CD8-positive, alpha-beta memory T cell (primary cell): ENCODE results near the gene PRMT7. TPM values are rescaled to one million over a fixed set of nuclear protein-coding genes. Genes with fewer than 3 reads are reported as not detected.

ENCODE experiments used
- CTCF ChIA-PET: fragments of 350-600 bp; sonication (Branson Sonifier 250); formaldehyde crosslinking; loops from one replicate; lab custom pipeline; 2021; ENCODE audit warnings: antibody characterized with exemption; lab: Charles Lee
- POLR2A ChIA-PET: fragments of 350-600 bp; sonication (Branson Sonifier 250); formaldehyde crosslinking; loops from one replicate; lab custom pipeline; 2021; ENCODE audit warnings: antibody characterized with exemption; lab: Charles Lee
- DNase-seq, 5 donors: peaks; one replicate each; pipeline versions ENCODE4 v3.0.0 to v3.0.0-alpha.2; 2020 to 2022; ENCODE audit warnings: mixed read lengths in 1 of 5
- H3K27ac ChIP-seq: one replicate; pipeline ENCODE4 v1.7.0; 2013; ENCODE audit warnings: low read depth, mild to moderate bottlenecking, low read length, moderate library complexity
- H3K27me3 ChIP-seq: 2 replicates; pipeline ENCODE4 v1.7.0; 2013; ENCODE audit warnings: low read length, mild to moderate bottlenecking; ENCODE audit not compliant: insufficient read depth, poor library complexity, severe bottlenecking
- H3K36me3 ChIP-seq: 2 replicates; pipeline ENCODE4 v1.7.0; 2013; ENCODE audit warnings: mild to moderate bottlenecking, low read length, moderate library complexity; ENCODE audit not compliant: insufficient read depth
- H3K4me1 ChIP-seq: 2 replicates; pipeline ENCODE4 v1.7.0; 2013; ENCODE audit warnings: mild to moderate bottlenecking, low read length, moderate library complexity; ENCODE audit not compliant: insufficient read depth
- H3K4me3 ChIP-seq: 2 replicates; pipeline ENCODE4 v1.7.0; 2013; ENCODE audit warnings: mild to moderate bottlenecking, low read length
- H3K9me3 ChIP-seq: 2 replicates; pipeline ENCODE4 v1.7.0; 2013; ENCODE audit warnings: mild to moderate bottlenecking, low read length
- H3K27ac Mint-ChIP-seq, 8 donors: one replicate each; pipeline ENCODE4 v1.8.0; 2020 to 2021; ENCODE audit warnings: mixed read lengths in 8 of 8, mild to moderate bottlenecking in 6 of 8, inconsistent platforms in 3 of 8, moderate library complexity in 3 of 8
- H3K27me3 Mint-ChIP-seq, 2 donors: one replicate each; pipeline ENCODE4 v1.8.0; 2020 to 2021; ENCODE audit warnings: mixed read lengths in 2 of 2, mild to moderate bottlenecking in 1 of 2, moderate library complexity in 1 of 2
- H3K36me3 Mint-ChIP-seq, 3 donors: one replicate each; pipeline ENCODE4 v1.8.0; 2020 to 2021; ENCODE audit warnings: mixed read lengths in 3 of 3, inconsistent platforms in 1 of 3, mild to moderate bottlenecking in 1 of 3
- H3K4me1 Mint-ChIP-seq, 3 donors: one replicate each; pipeline ENCODE4 v1.8.0; 2020 to 2021; ENCODE audit warnings: mixed read lengths in 3 of 3, inconsistent platforms in 1 of 3, mild to moderate bottlenecking in 1 of 3
- H3K4me3 Mint-ChIP-seq, 7 donors: one replicate each; pipeline ENCODE4 v1.8.0; 2020 to 2021; ENCODE audit warnings: mixed read lengths in 7 of 7, mild to moderate bottlenecking in 6 of 7, moderate library complexity in 4 of 7, inconsistent platforms in 2 of 7
- H3K9me3 Mint-ChIP-seq, 5 donors: one replicate each; pipeline ENCODE4 v1.8.0; 2020 to 2022; ENCODE audit warnings: mixed read lengths in 5 of 5, mild to moderate bottlenecking in 3 of 5, moderate library complexity in 2 of 5, inconsistent platforms in 1 of 5
- polyA plus RNA-seq: library from polyadenylated mRNA; unstranded; fragments of 300-500 nt; fragmentation: Illumina TruSeq; gene quantifications from one replicate; pipeline ENCODE4 v1.2.3, GENCODE V29; 2021
- total RNA-seq, 2 experiments: library from RNA; stranded (reverse); gene quantifications; one replicate each; pipeline ENCODE4 v1.2.3, GENCODE V29; 2021

The PRMT7 gene
- total and polyA plus RNA-seq, 3 experiments from 2014 or later: 41.8 to 67.5 (median 61.1) TPM

DNA sequence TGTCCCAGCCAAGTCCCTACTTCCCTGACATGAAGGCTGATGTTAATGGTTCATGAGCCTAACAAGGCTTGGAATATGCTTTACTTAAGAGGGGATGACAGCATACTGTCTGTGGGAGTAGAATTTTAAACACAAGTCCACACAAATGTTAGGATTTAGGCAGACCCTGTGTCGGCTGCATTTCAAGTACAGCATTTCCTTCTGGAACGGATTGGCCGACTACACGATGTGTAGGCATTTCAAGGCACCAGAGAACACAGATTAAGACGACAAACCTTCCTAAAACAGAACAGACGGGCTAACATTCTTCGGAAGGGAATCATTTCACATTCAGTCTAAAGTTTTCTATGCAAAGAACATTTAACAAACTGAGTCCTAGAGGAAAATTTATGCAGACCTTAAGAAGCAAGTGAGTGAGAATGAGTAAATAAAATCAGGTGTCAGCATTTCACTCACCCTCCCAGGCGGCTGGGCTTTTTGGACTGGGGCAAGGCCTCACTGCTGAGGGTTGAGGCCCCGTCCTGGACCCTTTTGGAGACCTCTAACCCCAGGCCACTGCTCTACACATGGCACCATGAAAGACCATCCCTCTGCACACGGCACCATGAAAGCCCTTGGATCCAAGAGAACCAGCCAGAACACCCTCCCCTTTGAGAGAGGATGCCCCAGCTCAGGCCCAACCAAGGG lies 70.0 kb downstream of the PRMT7 start:
- Histone ChIP-seq H3K36me3 (no peaks in the 10 kb centered on the region), H3K9me3 (no peaks in the 10 kb centered on the region), H3K27ac (no peak overlapping the region), H3K27me3 (no peaks in the 10 kb centered on the region), H3K4me3 (no peak overlapping the region), H3K4me1 (peaks cover 21% of the 10 kb centered on the region)
- no peaks in the 10 kb centered on the region for H3K27me3 Mint-ChIP-seq
- no peaks in the 10 kb centered on the region for H3K9me3 Mint-ChIP-seq
- no peak overlapping the region for H3K4me3 Mint-ChIP-seq
- DNase-seq: peak in 1 of 5 donors; percentile 6
- ChIA-PET CTCF (interaction anchor here (1.4 kb wide), 1 partner anchor 25 kb away, joined by 3 read pairs; no protein-coding TSS in a partner anchor), POLR2A (no interaction called here)
- H3K27ac Mint-ChIP-seq: peak overlapping the region in 1 of 8 donors; percentile 88
- no peaks in the 10 kb centered on the region for H3K36me3 Mint-ChIP-seq
- peaks cover 5 to 16% (median 13%) of the 10 kb centered on the region in 3 donors for H3K4me1 Mint-ChIP-seq

DNA sequence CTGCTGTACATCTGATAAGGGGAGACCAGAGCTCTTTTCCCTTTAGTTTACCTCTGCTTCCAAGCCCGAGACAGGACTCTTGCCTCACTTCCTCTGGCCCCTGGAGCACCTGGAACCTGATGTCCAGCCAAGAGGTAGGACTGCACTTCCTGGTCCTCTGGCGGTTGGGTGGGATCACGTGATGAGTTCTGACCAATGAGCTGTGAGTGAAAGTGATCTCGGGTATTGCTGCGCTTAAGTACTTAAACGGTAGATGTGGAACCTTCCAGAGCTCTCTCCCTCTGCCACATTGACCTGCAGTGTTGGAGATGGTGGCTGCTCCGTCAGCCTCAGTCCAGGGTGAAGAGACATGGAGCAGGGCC lies 70.5 kb downstream of the PRMT7 start:
- no peaks in the 10 kb centered on the region for H3K27me3 Mint-ChIP-seq
- CTCF ChIA-PET: interaction anchor here (1.4 kb wide), 1 partner anchor 25 kb away, joined by 3 read pairs; no protein-coding TSS in a partner anchor

DNA sequence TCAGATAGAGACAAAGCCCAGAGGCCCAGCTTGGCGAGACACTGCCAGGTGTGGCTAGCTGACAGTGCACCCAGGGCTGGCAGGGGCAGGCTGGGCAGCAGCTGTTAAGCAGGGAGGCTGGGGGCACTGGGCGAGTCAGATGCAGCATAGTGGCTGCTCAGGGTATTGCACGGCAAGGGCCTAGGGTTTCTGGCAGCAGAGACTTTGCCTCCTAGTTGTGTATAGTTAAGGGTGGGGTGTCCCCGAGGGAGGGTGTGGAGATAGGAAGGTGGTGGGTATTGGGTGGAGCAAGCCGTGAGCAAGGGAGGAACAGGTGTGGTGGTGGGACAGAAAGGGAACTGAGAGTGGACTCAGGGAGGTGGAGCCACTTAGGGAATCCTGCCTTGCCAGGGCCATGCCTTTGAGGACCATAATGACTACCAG lies 71.5 kb downstream of the PRMT7 start:
- CTCF ChIA-PET: interaction anchor here (1.4 kb wide), 1 partner anchor 26 kb away, joined by 3 read pairs; no protein-coding TSS in a partner anchor
- Mint-ChIP-seq H3K27ac (peak overlapping the region in 1 of 8 donors; percentile 40), H3K9me3 (no peaks in the 10 kb centered on the region), H3K36me3 (no peaks in the 10 kb centered on the region), H3K4me3 (no peak overlapping the region), H3K4me1 (peaks cover 5 to 16% (median 13%) of the 10 kb centered on the region in 3 donors), H3K27me3 (no peaks in the 10 kb centered on the region)
- Histone ChIP-seq H3K4me3 (no peak overlapping the region), H3K36me3 (no peaks in the 10 kb centered on the region), H3K4me1 (peaks cover 21% of the 10 kb centered on the region), H3K9me3 (no peaks in the 10 kb centered on the region), H3K27ac (no peak overlapping the region), H3K27me3 (no peaks in the 10 kb centered on the region)
- POLR2A ChIA-PET: no interaction called here
- peak in 1 of 5 donors; percentile 41 for DNase-seq

More for the DNA sequence above, 70.5 kb downstream of the PRMT7 start:
- H3K27ac ChIP-seq: no peak overlapping the region
- H3K36me3 Mint-ChIP-seq: no peaks in the 10 kb centered on the region
- H3K4me1 ChIP-seq: peaks cover 21% of the 10 kb centered on the region
- no peak for DNase-seq
- H3K27ac Mint-ChIP-seq: peak overlapping the region in 4 of 8 donors; percentile 45 to 88 (median 66)
- peaks cover 5 to 16% (median 13%) of the 10 kb centered on the region in 3 donors for H3K4me1 Mint-ChIP-seq
- H3K36me3 ChIP-seq: no peaks in the 10 kb centered on the region
- no peak overlapping the region for H3K4me3 Mint-ChIP-seq
- H3K4me3 ChIP-seq: no peak overlapping the region
- H3K27me3 ChIP-seq: no peaks in the 10 kb centered on the region
- H3K9me3 ChIP-seq: no peaks in the 10 kb centered on the region
- H3K9me3 Mint-ChIP-seq: no peaks in the 10 kb centered on the region
- POLR2A ChIA-PET: no interaction called here

DNA sequence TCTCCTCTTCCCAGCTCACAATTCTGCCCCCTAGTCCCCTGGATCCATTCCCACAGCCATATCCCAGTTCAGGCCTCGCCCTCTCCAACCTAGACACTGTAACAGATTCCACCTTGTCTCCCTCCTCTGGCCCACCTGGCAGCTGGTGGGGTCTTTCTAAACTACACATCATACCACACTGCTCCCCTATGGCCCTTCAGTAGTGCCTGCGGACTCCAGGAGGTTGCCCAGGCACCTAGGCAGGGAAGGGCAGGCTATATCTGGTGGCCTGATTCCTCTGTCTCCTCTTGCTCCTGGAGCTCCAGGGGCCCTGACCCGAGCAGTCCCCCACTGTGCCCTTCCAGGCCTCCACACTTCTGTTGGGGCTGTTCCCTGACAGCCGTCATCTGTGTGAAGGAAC lies 73.0 kb downstream of the PRMT7 start:
- Histone ChIP-seq H3K9me3 (no peaks in the 10 kb centered on the region), H3K36me3 (no peaks in the 10 kb centered on the region), H3K4me1 (peaks cover 19% of the 10 kb centered on the region), H3K27ac (no peak overlapping the region), H3K4me3 (no peak overlapping the region), H3K27me3 (no peaks in the 10 kb centered on the region)
- POLR2A ChIA-PET: no interaction called here
- H3K4me1 Mint-ChIP-seq: peaks cover 5 to 16% (median 10%) of the 10 kb centered on the region in 3 donors
- peak in 1 of 5 donors; percentile 8 for DNase-seq
- peak overlapping the region in 1 of 8 donors; percentile 87 for H3K27ac Mint-ChIP-seq
- H3K9me3 Mint-ChIP-seq: no peaks in the 10 kb centered on the region
- H3K36me3 Mint-ChIP-seq: no peaks in the 10 kb centered on the region
- CTCF ChIA-PET: interaction anchor here (0.7 kb wide), 1 partner anchor 145 kb away, joined by 4 read pairs; no protein-coding TSS in a partner anchor
- no peaks in the 10 kb centered on the region for H3K27me3 Mint-ChIP-seq
- no peak overlapping the region for H3K4me3 Mint-ChIP-seq

DNA sequence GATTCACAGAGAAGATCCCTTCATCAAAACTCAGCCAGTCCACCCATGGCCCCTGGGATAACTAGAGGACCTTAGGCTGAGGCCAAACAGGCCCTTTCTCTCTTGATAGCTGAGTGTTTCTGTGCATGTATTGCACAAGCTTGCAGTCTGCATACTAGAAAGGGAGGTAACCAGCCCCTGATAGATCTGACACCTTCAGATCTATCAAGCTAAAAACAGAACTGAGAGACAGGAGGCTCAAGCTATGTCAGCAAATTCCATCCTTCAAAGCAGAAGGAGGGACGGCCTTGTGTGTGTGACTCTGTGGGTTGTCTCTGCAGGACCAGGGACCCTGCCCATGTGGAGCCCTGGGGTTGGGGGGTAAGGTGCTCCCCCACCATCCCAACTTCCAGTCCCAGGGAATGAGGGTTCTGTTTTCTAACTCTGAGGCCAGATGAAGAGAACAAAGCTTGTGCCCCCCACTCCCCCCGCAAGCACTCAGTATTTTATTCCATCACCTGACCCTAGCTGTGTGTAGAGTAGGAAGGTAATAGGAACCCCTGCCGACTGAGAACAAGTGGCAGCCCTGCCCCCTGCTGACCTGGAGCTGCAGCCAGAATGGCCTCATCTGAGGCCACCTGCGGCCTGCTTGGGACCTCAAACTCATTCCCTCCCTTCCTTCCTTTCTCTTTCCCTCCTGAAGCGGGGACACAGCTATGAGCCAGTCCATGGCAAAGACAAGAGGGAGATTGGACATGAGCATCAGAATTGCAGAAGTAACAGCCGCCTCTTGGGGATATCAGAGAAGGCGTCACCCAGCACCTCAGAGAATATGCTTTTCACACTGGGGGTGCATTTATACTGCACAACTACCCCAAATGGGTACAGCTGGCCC lies 73.7 kb downstream of the PRMT7 start:
- Histone ChIP-seq H3K9me3 (no peaks in the 10 kb centered on the region), H3K36me3 (no peaks in the 10 kb centered on the region), H3K27me3 (no peaks in the 10 kb centered on the region), H3K4me3 (no peak overlapping the region), H3K4me1 (peaks cover 13% of the 10 kb centered on the region), H3K27ac (no peak overlapping the region)
- Mint-ChIP-seq H3K9me3 (no peaks in the 10 kb centered on the region), H3K27me3 (no peaks in the 10 kb centered on the region), H3K36me3 (no peaks in the 10 kb centered on the region), H3K4me3 (no peak overlapping the region), H3K27ac (peak overlapping the region in 1 of 8 donors; percentile 65), H3K4me1 (peaks cover 2 to 10% (median 3%) of the 10 kb centered on the region in 3 donors)
- DNase-seq: peak in 1 of 5 donors; percentile 13
- CTCF ChIA-PET: interaction anchor here (0.7 to 1.3 kb wide), 3 partner anchors 9 to 144 kb away, joined by 3 to 4 read pairs (median 3); no protein-coding TSS in a partner anchor
- POLR2A ChIA-PET: no interaction called here

DNA sequence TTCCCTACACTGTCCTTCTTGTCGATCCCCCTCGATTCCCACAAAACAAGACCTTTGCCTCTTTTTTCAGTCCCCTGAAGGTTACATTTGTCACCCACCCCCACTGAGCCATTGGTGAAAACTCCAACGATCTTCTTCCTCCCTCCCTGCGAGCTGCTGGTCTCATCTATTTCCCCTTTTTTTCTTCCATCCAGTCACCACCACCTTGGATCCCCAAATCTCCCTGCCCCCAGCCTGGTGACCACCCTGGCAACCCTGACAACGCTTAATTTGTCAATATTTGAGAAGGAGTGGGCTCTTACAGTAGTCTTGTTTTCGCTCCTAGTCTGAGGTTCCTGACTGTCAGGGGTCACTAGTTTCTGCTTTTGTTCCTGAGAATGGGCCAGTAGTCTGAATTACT lies 74.6 kb downstream of the PRMT7 start:
- Histone ChIP-seq H3K9me3 (no peaks in the 10 kb centered on the region), H3K4me1 (peaks cover 4% of the 10 kb centered on the region), H3K4me3 (no peak overlapping the region), H3K36me3 (no peaks in the 10 kb centered on the region), H3K27ac (no peak overlapping the region), H3K27me3 (no peaks in the 10 kb centered on the region)
- H3K9me3 Mint-ChIP-seq: no peaks in the 10 kb centered on the region
- H3K4me1 Mint-ChIP-seq: peaks cover 0 to 6% (median 2%) of the 10 kb centered on the region in 3 donors
- peak in 1 of 5 donors; percentile 8 for DNase-seq
- no peak overlapping the region for H3K4me3 Mint-ChIP-seq
- ChIA-PET POLR2A (no interaction called here), CTCF (interaction anchor here (1.3 to 1.9 kb wide), 2 partner anchors 10 to 11 kb away, joined by 3 to 6 read pairs; no protein-coding TSS in a partner anchor)
- no peaks in the 10 kb centered on the region for H3K36me3 Mint-ChIP-seq
- H3K27ac Mint-ChIP-seq: peak overlapping the region in 1 of 8 donors; percentile 75
- no peaks in the 10 kb centered on the region for H3K27me3 Mint-ChIP-seq

DNA sequence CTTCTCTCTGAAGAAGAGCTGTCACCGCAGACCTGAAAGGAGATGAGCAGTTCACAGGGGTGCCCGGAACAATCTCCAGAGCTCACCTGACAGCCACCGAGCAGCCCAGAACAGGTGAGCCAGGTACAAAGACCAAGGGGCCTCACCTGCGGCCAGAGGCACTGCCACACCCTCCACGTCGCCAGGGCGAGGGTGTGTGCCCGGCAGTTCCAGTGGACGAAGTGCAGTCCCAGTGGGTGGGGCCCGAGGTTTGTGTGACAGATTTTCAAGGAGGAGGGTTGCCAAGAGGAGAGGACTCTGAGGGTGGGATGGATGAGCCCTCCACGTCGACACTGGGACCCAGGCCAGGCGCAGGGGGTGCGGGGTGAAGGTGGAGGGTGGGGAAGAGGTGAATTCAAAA lies 75.8 kb downstream of the PRMT7 start:
- H3K4me1 ChIP-seq: no peaks in the 10 kb centered on the region
- ChIA-PET CTCF (interaction anchor here (1.0 to 1.9 kb wide), 3 partner anchors 9 to 12 kb away, joined by 3 to 6 read pairs (median 3); no protein-coding TSS in a partner anchor), POLR2A (no interaction called here)
- no peaks in the 10 kb centered on the region for H3K27me3 ChIP-seq
- H3K27ac ChIP-seq: no peak overlapping the region
- Mint-ChIP-seq H3K9me3 (no peaks in the 10 kb centered on the region), H3K4me3 (no peak overlapping the region), H3K4me1 (peaks cover 0 to 2% (median 2%) of the 10 kb centered on the region in 3 donors), H3K36me3 (no peaks in the 10 kb centered on the region), H3K27ac (no peak overlapping the region), H3K27me3 (no peaks in the 10 kb centered on the region)
- peak in 1 of 5 donors; percentile 30 for DNase-seq
- H3K4me3 ChIP-seq: no peak overlapping the region
- no peaks in the 10 kb centered on the region for H3K9me3 ChIP-seq
- no peaks in the 10 kb centered on the region for H3K36me3 ChIP-seq
